NCI-H2196 (cell line): ENCODE measurements around the gene VGF.
"Not testable (repeated sequence)": the region's sequence is repeated elsewhere in the genome, so short reads cannot be mapped to it uniquely, and the experiment has no call there.

Source experiments
- DNase-seq: peaks from one replicate; lab custom pipeline; 2025; ENCODE audit not compliant: unreplicated experiment; lab: John Stamatoyannopoulos, UW

Gene VGF

GRCh38 chr7:101120315-101120714 lies 45.1 kb downstream of the VGF start:
- DNase-seq = no peak

GRCh38 chr7:101119876-101120275 lies 45.5 kb downstream of the VGF start:
- no peak for DNase-seq

DNA sequence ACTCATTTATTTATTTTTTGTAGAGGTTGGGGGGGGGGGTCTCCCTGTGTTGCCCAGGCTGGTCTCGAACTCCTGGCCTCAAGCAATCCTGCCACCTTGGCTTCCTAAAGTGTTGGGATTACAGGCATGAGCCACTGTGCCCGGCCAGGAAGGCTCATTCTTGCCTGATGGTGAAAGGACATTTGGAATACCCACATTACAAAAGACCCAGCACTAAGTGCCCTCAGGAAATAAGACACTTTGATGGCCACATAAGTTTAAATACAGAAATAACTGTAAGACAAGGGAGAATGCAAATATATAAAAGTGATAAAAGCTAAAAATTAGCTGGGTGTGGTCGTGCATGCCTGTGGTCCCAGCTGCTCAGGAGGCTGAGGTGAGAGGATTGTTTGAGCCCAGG lies 46.5 kb downstream of the VGF start:
- DNase-seq = no peak

GRCh38 chr7:101116898-101117297 lies 48.5 kb downstream of the VGF start:
- DNase-seq = no peak

DNA sequence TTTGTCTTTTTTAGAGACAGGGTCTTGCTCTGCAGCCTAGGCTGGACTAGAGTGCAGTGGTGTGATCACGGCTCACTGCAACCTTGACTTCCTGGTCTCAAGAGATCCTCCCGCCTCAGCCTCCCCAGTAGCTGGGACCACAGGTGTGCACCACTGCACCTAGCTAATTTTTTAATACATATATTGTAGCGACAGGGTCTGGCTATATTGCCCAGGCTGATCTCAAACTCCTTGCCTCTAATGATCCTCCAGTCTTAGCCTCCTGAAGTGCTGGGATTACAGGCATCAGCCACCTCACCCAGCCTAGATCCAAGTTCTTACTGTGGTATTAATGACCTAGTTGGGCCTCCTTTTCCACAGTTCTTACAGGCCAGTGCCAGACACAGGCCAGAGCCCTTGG lies 50.2 kb downstream of the VGF start:
- DNase-seq = no peak

- no peak for DNase-seq
Measured at GRCh38 chr7:101114492-101114891, 50.9 kb downstream of the VGF start.

- DNase-seq = no peak
Measured at GRCh38 chr7:101113836-101114235, 51.5 kb downstream of the VGF start.

DNA sequence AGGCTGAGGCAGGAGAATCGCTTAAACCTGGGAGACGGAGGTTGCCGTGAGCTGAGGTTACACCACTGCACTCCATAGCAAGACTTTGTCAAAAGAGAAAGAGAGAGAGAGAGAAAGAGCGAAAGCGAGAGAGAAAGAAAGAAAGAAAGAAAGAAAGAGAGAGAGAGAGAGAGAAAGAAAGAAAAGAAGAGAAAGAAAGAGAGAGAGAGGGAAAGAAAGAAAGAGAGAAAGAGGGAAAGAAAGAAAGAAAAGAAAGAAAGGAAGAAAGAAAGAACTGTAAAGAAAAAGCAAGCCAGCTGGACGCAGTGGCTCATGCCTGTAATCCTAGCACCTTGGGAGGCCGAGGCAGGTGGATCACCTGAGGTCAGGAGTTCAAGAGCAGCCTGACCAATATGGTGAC lies 52.2 kb downstream of the VGF start:
- not testable (repeated sequence) for DNase-seq
